HG03196 (cell line): ENCODE data around the gene FAM180A.
"Not testable (repeated sequence)": the region's sequence is repeated elsewhere in the genome, so short reads cannot be mapped to it uniquely, and the experiment has no call there.

Source experiments
- ATAC-seq: cut with Tn5 transposase; IDR thresholded peaks from one replicate; pipeline ENCODE4 v1.9.1; 2021; ENCODE audit not compliant: unreplicated experiment

FAM180A gene

GRCh38 chr7:135715055-135715522, 33.5 kb downstream of the FAM180A start:
- no peak for ATAC-seq

GRCh38 chr7:135714534-135715009, 34.0 kb downstream of the FAM180A start:
- ATAC-seq: no peak

GRCh38 chr7:135713836-135714470, 34.7 kb downstream of the FAM180A start:
- no peak for ATAC-seq

DNA sequence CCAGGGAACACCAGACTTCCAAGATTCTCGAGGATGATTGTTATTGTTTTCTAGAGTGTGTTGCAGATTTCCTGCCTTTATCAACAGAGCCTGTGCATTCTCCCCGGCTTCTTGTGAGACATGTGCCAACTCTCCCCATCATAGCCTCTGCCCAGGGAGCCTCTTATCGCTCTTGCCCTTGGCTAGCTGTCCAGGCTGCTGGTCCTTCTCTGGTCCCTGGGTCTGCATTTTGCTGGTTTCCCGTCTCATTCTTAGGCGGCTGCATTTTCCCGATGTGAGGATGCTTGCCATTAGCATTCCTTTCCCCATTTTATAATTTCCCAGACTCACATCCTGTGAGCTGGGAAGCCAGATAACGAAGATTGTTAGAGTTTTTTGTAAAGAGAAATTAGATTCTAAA, 35.8 kb downstream of the FAM180A start:
- ATAC-seq: no peak

DNA sequence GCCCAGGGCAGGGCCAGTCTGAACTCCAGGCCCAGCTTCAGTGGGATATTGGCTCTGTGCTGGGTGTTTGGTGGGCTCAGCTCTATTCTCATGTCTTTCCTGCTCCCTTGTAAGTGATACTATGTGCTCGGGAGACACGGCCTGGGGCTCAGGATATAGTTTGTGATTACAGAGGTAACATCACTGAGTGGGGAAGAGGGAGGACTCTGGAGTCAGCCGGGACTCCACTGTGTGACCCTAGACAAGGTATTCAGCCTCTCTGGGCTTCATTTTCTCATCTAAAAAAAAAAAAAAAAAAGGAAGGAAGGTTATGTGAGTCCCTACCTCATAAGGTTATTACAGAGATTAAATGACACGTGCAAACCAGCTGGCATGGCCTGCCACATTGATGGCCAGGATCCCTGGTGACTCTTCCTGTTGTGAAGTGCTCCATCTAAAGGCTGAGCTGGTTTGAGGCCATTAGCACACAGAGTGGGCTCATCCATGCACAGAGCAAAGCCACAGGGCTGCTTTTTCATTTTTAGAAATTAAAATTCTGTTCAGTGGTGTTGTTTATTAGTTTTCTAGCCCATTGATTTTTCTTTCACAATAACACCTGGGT, 36.3 kb downstream of the FAM180A start:
- ATAC-seq: no peak

DNA sequence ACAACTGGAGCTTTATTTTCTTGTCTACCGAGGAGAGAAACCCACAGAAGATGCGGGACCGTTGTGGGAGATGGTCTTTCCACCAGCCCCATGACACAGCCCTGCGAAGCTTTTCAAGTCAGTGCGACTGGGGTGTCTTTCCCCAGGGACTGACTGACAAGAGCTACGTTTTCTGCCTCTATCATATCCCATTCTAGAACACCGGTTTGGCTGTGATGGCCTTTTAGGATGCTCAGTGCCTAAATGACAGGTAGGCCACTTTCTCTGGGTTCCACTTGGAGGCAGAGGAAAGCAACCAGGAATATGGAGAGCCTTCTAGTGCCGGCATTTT, 37.5 kb downstream of the FAM180A start:
- ATAC-seq: no peak

- ATAC-seq: no peak
These were observed 38.0 kb downstream of the FAM180A start for GRCh38 chr7:135710417-135711138.

DNA sequence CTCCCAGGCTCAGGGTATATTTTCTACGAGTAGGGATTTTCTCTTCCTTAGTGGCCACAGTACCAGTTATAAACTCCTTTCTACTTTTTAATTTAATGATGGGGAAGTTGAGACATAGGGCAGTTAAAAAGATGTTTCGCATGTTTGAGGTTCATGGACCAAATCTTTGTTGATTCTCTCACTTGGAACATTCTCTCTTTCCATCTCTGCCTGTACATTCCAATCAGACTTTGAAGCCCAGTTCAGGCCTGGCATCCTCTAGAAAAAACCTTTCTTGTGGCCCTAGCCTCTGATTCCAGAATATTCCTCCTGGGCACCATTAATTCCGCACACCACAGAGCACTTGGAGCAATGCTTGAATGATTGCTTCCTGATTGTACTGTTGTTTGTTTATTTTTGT, 39.1 kb downstream of the FAM180A start:
- ATAC-seq: no peak

DNA sequence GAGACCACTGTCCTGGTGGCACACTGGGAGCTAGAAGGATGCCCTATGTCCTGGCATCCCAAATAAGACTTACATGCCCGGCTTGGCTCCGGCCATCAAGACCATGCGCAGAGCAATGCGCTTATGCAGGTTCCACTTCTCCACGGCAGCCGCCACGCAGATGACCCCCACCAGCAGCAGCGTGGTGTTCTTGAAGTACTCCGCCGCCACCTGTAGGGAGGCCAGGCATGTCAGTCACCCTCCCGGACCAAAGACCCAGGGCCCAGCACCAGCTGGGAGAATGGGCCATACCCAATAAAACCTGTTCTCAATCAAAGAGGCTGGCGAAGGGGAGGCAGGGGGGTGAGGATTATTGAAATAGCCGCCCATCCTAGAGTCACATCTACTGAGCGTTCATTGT, 40.6 kb downstream of the FAM180A start:
- ATAC-seq: no peak

GRCh38 chr7:135707570-135707966, 41.0 kb downstream of the FAM180A start:
- ATAC-seq: no peak

GRCh38 chr7:135706858-135707569, 41.6 kb downstream of the FAM180A start:
- no peak for ATAC-seq

- ATAC-seq: no peak
These were observed 42.4 kb downstream of the FAM180A start for GRCh38 chr7:135706038-135706742.

GRCh38 chr7:135704698-135705097, 43.9 kb downstream of the FAM180A start:
- ATAC-seq: no peak

- ATAC-seq: no peak
These were observed 44.5 kb downstream of the FAM180A start for GRCh38 chr7:135704074-135704473.

DNA sequence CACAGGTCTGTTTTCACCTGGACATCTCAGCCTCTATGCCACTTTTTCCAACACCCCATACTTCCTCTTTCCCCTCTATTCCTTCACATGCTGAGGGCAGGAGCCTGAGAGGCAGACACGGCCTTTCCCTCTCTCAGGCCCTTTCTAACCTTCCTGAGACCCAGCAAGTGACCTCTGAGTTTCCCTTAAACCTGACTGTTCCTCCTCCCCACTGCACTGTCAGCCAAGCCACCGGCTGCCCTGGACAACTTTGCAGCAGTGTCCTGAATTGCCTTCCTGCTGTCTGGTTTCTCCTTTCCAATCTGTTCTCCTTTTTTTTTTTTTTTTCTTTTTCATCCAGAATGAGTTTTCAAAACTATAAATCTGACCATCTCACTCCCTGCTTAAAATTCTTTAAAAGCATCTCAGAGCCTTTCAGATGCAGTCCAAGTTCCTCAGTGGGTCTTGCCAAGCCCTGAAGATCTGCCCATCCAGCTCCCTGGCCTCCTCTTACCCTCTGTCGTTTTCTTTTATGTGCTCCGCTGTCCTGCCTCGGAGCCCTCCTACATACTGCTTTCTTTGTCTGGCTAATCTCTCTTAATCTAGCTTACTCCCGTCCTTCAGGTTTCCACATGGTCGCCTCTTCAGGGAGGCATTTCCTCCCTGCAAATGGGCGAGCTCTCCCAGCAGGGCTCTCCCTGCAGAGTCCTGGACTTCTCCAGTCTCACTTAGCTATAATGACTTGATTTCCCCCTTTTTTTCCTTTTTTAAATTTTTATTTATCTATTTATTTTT, 51.1 kb downstream of the FAM180A start:
- ATAC-seq: no peak

- ATAC-seq: no peak
These were observed 55.1 kb downstream of the FAM180A start for GRCh38 chr7:135693558-135693957.

DNA sequence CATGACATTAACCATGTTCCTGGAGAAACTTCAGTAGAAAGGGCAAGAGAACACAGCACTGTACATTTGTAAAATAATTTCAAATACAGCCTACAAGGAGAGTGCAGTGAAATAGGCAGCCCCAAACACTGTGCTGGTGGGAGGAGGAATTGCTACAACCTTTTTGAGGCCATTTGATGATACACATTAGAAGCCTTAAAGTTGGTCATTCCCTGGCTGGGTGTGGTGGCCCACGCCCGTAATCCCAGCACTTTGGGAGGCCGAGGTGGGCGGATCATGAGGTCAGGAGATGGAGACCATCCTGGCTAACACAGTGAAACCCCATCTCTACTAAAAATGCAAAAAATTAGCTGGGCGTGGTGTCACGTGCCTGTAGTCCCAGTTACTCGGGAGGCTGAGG, 56.0 kb downstream of the FAM180A start:
- ATAC-seq: not testable (repeated sequence)

GRCh38 chr7:135692055-135692454, 56.6 kb downstream of the FAM180A start:
- no peak for ATAC-seq

GRCh38 chr7:135690566-135690965, 58.0 kb downstream of the FAM180A start:
- no peak for ATAC-seq

GRCh38 chr7:135687466-135687865, 61.1 kb downstream of the FAM180A start:
- ATAC-seq: no peak
